Skeletal muscle satellite cell (primary cell): ENCODE results near the gene DPYD.

Experiments
- H3K27me3 ChIP-seq: 2 replicates; pipeline ENCODE4 v1.7.0; 2013; ENCODE audit warnings: low read length; ENCODE audit not compliant: control insufficient read depth, insufficient read depth
- H3K36me3 ChIP-seq: 2 replicates; pipeline ENCODE4 v1.7.0; 2013; ENCODE audit warnings: mild to moderate bottlenecking, control low read depth, low read length; ENCODE audit not compliant: insufficient read depth
- H3K4me1 ChIP-seq: 2 replicates; pipeline ENCODE4 v1.7.0; 2013; ENCODE audit warnings: low read length; ENCODE audit not compliant: control insufficient read depth, insufficient read depth
- H3K4me2 ChIP-seq: 2 replicates; pipeline ENCODE4 v1.7.0; 2013; ENCODE audit warnings: mild to moderate bottlenecking, low read length
- H3K4me3 ChIP-seq: 2 replicates; pipeline ENCODE4 v1.7.0; 2013; ENCODE audit warnings: low read length
- H3K9ac ChIP-seq: 2 replicates; pipeline ENCODE4 v1.7.0; 2013; ENCODE audit warnings: mild to moderate bottlenecking, low read depth, low read length, moderate library complexity
- H3K9me3 ChIP-seq: replicated peaks from 2 replicates; pipeline ENCODE4 v1.7.0; 2013; ENCODE audit warnings: mild to moderate bottlenecking, control low read depth, low read length

The DPYD gene

DNA sequence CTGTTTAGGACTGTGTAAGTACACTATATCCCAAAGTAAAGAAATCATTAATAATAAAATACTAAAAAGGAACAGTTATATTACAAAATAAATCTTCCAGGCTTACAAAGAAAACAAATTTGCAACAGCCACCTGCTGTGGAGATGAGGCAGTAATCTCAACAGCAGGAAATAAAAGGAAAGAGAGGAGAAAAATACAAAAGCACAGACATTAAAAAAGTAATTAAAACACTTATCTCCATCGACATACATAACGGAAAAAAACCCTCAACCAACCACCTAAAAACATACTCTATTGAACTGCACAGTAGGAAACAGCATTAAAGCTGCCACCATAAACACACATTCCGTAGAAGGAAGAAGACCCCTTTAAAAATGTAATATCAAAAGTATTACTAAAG, 317.6 kb downstream of the DPYD start:
- Histone ChIP-seq H3K36me3 (no peaks in the 10 kb centered on the region), H3K9ac (no peak overlapping the region), H3K4me2 (no peak overlapping the region), H3K9me3 (no peaks in the 10 kb centered on the region), H3K4me3 (no peak overlapping the region), H3K4me1 (no peaks in the 10 kb centered on the region), H3K27me3 (no peaks in the 10 kb centered on the region)

- no peaks in the 10 kb centered on the region for H3K36me3 ChIP-seq
- no peaks in the 10 kb centered on the region for H3K27me3 ChIP-seq
- H3K4me1 ChIP-seq, result no peaks in the 10 kb centered on the region
- H3K9ac ChIP-seq, result no peak overlapping the region
- H3K4me2 ChIP-seq, result no peak overlapping the region
- H3K4me3 ChIP-seq, result no peak overlapping the region
- no peaks in the 10 kb centered on the region for H3K9me3 ChIP-seq
These were observed 321.4 kb downstream of the DPYD start for GRCh38 chr1:97599447-97599846.

- H3K9ac ChIP-seq, result no peak overlapping the region
- no peak overlapping the region for H3K4me3 ChIP-seq
- H3K36me3 ChIP-seq, result peaks cover 4% of the 10 kb centered on the region
- H3K9me3 ChIP-seq, result no peaks in the 10 kb centered on the region
- no peaks in the 10 kb centered on the region for H3K27me3 ChIP-seq
- H3K4me2 ChIP-seq, result no peak overlapping the region
- H3K4me1 ChIP-seq, result no peaks in the 10 kb centered on the region
These were observed 327.6 kb downstream of the DPYD start for GRCh38 chr1:97593192-97593591.

DNA sequence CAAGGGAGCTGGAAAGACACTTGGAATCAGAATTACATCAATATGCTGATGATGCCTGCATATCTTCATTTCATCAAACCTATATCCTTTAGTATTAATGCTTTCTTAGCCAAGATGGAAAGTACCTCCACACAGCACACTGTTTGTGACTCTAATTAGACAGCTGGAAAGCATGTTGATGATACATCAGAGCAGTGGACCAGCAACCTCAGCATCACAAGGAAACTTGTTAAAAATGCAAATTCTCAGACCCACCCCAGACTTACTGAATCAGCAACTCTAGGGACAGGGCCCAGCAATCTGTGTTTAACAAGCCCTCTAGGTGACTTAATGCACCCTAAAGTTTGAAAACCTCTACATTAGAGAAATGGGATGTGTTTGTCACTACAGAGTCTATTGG, 332.1 kb downstream of the DPYD start:
- Histone ChIP-seq H3K36me3 (peaks cover 4% of the 10 kb centered on the region), H3K9ac (no peak overlapping the region), H3K4me2 (no peak overlapping the region), H3K4me1 (no peaks in the 10 kb centered on the region), H3K4me3 (no peak overlapping the region), H3K27me3 (no peaks in the 10 kb centered on the region), H3K9me3 (no peaks in the 10 kb centered on the region)

DNA sequence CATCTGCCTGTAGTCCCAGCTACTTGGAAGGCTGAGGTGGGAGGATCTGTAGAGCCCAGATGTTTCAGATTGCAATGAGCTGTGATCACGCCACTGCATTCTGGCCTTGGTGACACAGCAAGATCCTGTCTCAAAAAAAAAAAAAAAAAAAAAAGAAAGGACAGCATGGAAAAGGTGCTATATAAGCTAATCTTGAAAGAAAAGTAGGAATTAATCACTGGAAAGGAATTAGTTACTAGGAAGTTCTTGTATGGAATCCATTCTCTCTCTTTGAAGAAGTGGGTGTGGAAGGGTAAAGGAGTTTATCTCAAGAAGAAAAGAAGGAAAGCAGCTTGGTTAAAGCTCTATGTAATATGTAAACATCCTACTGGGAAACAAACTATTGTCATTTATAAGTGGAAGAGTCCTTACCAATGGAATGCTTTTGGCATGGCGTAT, 339.2 kb downstream of the DPYD start:
- H3K4me1 ChIP-seq, result no peaks in the 10 kb centered on the region
- H3K4me3 ChIP-seq, result no peak overlapping the region
- H3K9ac ChIP-seq, result no peak overlapping the region
- H3K4me2 ChIP-seq, result no peak overlapping the region
- no peaks in the 10 kb centered on the region for H3K9me3 ChIP-seq
- no peaks in the 10 kb centered on the region for H3K36me3 ChIP-seq
- no peaks in the 10 kb centered on the region for H3K27me3 ChIP-seq

DNA sequence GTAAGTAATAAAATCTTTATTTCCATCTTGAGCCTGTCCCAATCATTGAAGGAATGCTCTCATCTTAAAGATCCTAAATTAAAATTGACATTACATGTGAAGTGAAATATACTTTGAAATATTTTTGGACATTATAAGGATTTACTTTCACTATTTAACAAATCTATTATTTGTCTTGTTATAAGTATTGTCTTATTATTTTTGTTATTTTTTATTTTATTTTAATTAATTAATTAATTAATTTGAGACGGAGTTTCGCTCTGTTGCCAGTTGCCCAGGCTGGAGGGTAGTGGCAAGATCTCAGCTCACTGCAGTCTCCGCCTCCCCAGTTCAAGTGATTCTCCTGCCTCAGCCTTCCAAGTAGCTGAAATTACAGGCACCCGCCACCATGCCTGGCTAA, 343.2 kb downstream of the DPYD start:
- Histone ChIP-seq H3K9ac (no peak overlapping the region), H3K9me3 (no peaks in the 10 kb centered on the region), H3K36me3 (no peaks in the 10 kb centered on the region), H3K27me3 (no peaks in the 10 kb centered on the region), H3K4me1 (no peaks in the 10 kb centered on the region), H3K4me3 (no peak overlapping the region), H3K4me2 (no peak overlapping the region)

DNA sequence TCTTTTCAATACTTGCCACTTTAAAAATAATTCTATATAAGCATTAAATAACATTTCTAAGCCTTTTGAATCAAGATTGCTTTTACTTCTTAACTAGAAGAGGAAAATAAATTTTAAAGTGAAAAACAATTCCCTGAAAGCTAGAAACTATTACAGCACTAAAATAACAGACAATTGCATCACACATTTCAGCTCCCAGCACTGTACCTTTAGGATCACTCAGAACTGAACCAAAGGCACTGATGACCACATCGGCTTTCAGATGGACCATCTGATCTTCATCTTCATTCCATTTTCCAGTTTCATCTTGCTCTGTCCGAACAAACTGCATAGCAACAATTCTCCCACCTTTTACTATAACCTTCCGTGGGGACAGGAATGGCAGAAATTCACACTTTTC, 347.3 kb downstream of the DPYD start:
- no peaks in the 10 kb centered on the region for H3K27me3 ChIP-seq
- H3K9ac ChIP-seq, result no peak overlapping the region
- no peaks in the 10 kb centered on the region for H3K36me3 ChIP-seq
- no peak overlapping the region for H3K4me2 ChIP-seq
- no peak overlapping the region for H3K4me3 ChIP-seq
- no peaks in the 10 kb centered on the region for H3K4me1 ChIP-seq
- H3K9me3 ChIP-seq, result no peaks in the 10 kb centered on the region

- Histone ChIP-seq H3K4me3 (no peak overlapping the region), H3K9me3 (no peaks in the 10 kb centered on the region), H3K4me1 (no peaks in the 10 kb centered on the region), H3K36me3 (no peaks in the 10 kb centered on the region), H3K9ac (no peak overlapping the region), H3K4me2 (no peak overlapping the region), H3K27me3 (no peaks in the 10 kb centered on the region)
These were observed 348.3 kb downstream of the DPYD start for GRCh38 chr1:97572561-97572960.

DNA sequence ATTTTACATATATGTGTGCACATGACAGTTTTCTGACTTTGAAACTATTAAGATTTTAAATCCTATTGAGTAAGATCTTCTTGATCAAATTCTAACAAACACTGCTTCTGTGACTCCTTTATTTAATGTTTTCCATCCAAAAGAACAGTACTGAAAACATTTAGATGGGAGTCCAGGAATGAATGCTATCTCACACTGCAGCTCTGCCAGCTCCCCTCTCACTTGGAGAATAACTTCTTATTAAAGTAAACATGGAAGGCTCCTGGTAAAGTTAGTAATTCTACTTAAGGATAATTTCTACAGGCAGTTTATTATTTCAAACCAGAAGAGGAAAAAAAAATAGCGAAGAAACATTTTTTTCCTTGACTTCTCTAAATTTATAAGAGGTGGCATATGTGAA, 349.1 kb downstream of the DPYD start:
- H3K9me3 ChIP-seq, result no peaks in the 10 kb centered on the region
- no peaks in the 10 kb centered on the region for H3K36me3 ChIP-seq
- no peak overlapping the region for H3K4me2 ChIP-seq
- H3K27me3 ChIP-seq, result no peaks in the 10 kb centered on the region
- no peak overlapping the region for H3K9ac ChIP-seq
- no peaks in the 10 kb centered on the region for H3K4me1 ChIP-seq
- no peak overlapping the region for H3K4me3 ChIP-seq

DNA sequence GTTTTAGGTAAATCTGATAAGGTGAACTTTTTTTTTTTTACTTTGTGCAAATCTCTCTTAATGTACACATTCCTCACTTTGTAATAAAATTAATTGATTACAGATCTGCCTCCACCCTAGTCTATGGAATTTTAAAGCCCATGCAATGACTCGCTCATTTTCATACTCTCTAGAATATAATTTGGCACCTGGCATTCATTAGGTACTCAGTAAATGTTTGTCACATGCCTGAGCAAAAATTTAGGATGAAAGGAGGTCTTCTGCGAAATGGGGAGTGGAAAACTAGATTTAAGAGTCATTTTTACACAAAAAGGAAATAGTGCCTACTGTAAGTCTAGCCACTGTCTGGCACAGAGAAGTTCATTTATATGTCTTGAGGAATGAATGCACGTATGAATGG, 350.1 kb downstream of the DPYD start:
- H3K9me3 ChIP-seq, result no peaks in the 10 kb centered on the region
- H3K36me3 ChIP-seq, result no peaks in the 10 kb centered on the region
- H3K4me1 ChIP-seq, result no peaks in the 10 kb centered on the region
- H3K4me2 ChIP-seq, result no peak overlapping the region
- no peak overlapping the region for H3K4me3 ChIP-seq
- no peaks in the 10 kb centered on the region for H3K27me3 ChIP-seq
- no peak overlapping the region for H3K9ac ChIP-seq

DNA sequence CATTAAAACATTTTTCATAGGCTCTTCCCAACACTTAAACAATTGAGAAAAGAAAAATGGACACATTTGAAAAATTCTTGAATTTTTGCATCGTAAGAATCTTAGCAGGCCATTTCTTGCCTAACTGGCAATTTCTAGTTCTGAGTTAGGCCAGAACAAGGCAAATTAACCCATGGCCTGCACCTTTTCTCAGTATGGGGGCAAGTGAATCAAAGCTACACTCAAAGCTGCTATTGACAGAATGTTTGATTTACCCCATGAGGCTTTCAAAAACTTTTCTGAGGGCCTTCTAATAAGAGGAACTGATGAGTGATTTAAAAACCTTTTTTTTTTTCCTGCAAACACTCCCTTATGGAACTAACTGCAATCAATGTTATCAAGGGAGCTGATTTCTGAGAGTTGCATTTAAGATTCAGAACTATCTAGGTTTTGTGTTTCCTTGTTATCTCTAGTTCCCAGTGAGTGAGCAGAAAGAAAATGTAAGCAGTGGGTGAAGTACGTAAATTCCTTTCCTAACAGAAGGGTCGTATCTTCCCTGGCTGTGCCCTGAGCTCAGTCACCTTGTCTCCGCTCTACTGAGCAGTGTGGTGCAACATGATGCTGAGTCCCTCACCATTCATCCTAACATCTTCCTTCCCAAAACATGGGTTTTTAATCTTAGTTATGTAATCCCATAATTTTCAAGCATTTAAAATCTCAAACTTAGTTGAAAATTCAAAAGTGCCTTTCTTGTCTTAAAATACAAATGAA, 353.7 kb downstream of the DPYD start:
- H3K36me3 ChIP-seq, result no peaks in the 10 kb centered on the region
- H3K4me2 ChIP-seq, result no peak overlapping the region
- H3K9ac ChIP-seq, result no peak overlapping the region

DNA sequence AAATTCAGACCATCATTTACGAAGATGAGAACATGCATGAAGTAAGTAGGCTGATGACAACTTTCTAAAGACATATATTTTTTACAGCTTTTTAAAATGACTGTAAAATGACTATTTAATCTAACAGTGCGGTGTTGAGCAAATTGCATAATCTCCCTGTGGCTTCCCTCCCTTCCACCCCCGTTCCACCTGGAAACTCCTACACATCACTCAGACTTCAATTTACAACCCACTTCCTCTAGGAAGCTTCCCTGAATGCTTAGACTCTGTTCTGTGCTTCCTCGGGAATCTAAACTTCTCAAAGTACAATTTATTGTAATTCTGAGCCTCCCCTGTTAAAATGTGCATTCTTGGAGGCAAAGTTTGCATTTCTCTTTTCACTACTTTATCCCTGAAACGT, 354.9 kb downstream of the DPYD start:
- Histone ChIP-seq H3K9me3 (no peaks in the 10 kb centered on the region), H3K9ac (no peak overlapping the region), H3K4me2 (no peak overlapping the region), H3K36me3 (no peaks in the 10 kb centered on the region), H3K4me3 (no peak overlapping the region), H3K4me1 (no peaks in the 10 kb centered on the region), H3K27me3 (no peaks in the 10 kb centered on the region)

More for the DNA sequence above, 353.7 kb downstream of the DPYD start:
- Histone ChIP-seq H3K9me3 (no peaks in the 10 kb centered on the region), H3K4me3 (no peak overlapping the region), H3K27me3 (no peaks in the 10 kb centered on the region), H3K4me1 (no peaks in the 10 kb centered on the region)
